Midbrain (tissue), 1 donor: Measurements from ENCODE around the gene TMEM170B.

Source experiments
- DNase-seq: peaks from one replicate; lab custom pipeline; 2025; lab: John Stamatoyannopoulos, UW

The TMEM170B gene, protein sequence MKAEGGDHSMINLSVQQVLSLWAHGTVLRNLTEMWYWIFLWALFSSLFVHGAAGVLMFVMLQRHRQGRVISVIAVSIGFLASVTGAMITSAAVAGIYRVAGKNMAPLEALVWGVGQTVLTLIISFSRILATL

DNA sequence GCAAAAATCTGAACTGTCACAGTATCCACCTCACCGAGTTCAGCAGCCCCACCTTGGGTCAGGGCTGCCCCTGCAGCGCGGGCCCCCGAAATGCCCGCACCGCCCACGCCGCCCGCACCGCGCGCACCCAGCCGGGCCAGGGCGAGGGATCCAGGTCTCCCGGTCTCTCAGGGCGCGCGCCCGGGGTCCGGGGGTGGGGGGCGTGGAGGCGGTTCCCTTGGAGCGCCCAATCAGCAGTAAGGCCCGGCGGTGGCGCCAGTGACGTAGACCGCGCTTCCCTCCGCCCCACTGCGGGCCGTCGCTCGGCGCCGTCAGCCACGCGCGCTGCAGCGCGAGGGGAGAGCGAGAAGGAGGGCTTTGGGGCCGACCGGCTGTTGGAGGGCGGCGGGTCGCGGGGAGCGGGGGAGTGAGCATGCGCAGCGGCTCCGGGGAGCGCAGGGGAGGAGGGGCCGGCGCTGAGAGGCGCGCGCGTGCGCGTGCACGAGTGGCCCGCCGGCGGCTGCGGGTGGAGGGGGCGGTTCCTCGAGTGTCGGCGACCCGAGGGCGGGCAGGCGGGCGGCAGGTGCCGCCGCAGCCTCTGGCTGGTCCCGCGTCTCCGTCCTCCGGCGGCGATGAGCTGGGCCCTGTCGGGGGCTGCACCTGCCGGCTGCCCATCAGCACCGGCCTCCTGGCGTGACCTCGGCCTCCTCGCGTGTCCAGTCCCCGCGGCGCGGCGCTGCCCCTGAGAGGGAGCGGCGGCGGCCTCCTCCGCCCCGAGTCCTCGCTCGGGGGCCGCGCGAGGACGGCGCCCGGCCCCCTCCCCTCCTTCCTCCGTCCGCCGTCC is at the start of gene TMEM170B:
TMEM170B (plus strand) TSS at position 521 of the 823 bp plus-strand sequence. CDS start 529 bp downstream, outside the sequence.
- peak; percentile 98 for DNase-seq

DNA sequence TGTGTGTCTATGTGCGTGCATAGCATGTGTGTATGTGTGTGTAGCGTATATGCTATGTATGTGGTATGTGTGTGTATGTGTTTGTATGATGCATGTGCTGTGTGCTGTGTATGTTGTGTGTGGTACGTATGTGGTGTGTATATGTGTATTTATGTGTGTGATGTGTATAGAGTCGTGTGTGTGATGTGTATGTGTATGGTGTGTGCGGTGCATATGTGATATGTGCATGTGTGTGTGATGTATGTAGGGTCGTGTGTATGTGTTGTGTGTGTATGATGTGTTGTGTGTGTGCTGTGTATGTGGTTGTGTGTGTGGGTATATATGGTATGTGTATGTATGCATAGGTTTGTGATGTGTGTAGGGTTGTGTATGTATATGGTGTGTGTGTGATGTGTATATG is 46.6 kb upstream of the TMEM170B start:
- no peak for DNase-seq

DNA sequence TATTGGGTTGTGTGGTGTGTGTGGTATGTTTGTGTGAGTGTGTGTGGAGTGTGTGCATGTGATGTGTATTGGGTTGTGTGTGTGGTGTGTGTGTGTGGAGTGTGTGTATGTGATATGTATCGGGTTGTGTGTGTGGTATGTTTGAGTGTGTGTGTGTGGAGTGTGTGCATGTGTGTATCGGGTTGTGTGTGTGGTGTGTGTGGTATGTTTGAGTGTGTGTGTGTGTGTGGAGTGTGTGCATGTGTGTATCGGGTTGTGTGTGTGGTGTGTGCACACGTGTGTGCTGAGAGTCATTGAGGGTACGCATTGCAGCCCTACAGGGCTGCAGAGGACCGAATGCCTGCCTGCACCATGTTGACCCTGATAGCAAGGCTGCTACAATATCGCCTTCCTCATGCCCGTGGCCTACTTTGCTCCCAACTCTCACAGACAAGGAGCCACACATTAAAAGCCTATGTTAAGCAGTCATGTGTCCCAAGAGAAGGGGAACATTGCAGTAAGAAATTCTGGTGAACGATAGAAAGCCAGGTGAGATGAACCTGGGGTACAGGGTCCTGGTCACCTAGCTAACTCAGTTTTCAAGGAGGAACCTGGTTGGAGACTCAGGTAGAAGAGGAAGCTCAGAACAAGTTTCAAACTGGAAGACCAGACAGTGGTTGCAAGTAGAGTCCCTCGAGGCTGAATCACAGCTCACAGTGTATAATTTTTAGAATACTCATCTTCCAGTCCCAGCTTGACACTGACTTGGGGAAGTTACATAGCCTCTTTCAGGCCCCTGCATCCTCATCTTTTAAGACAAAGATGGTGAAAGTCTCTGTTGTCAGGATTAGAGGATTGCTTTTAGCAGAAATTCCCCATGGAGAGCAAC is 45.7 kb upstream of the TMEM170B start:
- no peak for DNase-seq

DNA sequence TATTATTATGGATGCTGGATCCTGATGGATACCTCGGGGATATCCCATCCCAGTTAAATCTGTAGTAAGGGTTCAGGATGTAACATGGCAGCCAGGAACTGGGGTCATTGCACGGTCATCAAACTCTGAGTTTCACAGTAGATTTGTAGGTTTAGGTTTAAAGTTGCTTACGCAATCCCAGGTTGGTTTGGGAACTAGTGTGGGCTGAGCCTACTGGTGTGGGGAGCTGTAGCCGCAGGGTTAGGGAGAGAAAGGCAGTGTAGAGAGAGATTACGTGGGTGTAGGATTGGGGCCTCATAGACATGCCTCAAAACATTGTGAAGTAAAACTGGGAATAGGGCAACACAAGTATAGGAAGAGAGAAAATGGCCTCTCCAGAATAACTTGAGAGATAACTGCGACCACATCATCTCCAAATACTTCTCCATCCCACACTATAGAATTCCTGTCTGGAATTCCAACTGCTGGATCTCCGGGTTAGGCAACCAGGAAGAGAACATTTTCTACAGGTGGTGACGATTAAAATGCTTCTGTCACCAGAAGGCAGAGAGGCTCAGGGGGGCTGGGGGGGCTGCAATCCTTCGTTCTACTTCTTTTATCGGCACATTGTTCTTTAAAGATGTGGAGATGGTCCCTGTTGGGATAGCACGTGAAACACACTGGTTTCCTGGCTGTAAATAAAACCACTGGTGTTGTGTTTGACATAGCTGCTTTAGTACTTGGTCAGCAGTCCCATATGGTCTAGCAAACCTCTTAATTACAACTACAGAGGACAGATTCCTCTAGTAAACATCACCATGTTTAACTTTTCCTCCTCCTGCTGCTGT is 44.9 kb upstream of the TMEM170B start:
- DNase-seq: no peak

DNA sequence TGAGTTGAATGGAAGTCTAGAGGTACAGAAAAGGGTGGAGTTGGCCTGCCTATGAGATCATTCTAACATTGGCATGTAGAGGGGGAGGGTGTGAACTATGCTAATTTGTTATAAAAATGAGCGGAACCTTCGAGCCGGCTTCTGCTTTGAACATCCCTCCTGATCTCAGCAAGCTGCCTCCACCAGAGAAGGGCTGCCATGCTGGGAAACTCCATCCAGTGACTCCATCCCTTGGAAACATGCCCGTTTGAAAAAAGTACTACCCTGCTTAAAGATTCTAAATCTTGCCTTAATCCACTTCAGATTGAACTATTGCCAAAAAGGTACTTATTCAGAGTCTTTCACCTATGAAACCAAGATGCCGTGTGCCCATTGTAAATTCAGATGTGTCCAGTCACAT is 43.6 kb upstream of the TMEM170B start:
- no peak for DNase-seq

DNA sequence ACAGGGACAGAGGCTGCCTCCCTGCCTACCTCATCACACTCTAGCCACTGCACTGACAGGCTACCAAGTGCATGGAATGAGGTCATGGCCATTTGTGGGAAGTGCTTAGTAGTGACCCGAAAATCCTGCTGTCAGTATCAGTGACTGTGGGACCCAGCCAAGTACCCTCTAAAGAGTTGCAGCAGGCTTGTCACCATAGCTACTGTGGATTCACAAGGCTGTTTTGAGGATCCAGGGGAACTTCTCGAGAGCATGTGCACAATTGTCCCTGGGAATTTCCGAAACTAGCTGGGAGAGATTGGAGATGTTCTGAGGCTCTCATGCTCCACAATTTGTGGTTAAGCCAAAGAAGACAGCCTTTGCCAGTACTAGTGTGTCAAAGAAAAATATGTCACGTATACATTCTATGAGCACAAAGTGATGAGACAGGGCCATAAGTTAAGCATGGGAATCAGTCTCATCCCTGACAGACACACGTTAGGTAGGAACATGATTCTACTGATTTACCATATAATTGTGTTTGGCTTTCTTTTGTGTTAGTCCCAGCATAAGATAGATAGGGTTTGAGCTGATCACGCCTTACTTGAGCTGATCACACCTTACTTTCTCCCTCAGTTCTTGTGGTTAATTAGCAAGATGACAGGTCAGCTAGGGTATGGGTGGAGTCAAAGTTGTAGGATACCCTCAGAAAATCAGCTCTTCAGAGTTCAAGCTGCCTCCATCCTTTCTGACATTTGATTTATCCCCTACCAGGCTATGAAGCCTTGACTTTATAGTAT is 42.6 kb upstream of the TMEM170B start:
- DNase-seq: no peak

DNA sequence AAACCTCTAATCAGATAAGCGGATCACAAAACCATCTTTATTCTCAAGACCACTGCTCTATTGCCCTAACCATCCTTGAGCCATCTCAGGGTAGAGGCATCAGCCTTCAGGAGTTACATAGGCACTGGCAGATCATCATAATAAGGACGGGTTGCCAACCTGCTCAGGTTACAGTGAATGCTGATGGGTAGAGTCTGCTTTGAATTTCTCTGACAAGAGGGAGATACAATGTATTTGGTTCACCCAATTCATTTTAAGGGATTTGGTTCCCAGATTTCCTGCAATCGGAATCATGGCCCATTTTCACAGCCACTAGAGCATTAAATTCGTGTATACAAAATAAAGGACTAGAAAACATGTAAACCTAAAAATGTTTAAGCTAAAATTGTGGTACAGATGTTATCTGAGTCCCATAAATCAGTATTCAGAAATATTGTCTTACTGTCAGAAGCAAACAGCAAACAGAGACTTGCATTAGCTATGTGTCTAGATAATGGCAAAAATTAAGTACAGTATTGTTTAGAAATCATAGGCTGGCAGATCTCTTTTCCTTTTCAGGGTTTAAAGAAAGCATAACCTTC is 41.9 kb upstream of the TMEM170B start:
- no peak for DNase-seq

DNA sequence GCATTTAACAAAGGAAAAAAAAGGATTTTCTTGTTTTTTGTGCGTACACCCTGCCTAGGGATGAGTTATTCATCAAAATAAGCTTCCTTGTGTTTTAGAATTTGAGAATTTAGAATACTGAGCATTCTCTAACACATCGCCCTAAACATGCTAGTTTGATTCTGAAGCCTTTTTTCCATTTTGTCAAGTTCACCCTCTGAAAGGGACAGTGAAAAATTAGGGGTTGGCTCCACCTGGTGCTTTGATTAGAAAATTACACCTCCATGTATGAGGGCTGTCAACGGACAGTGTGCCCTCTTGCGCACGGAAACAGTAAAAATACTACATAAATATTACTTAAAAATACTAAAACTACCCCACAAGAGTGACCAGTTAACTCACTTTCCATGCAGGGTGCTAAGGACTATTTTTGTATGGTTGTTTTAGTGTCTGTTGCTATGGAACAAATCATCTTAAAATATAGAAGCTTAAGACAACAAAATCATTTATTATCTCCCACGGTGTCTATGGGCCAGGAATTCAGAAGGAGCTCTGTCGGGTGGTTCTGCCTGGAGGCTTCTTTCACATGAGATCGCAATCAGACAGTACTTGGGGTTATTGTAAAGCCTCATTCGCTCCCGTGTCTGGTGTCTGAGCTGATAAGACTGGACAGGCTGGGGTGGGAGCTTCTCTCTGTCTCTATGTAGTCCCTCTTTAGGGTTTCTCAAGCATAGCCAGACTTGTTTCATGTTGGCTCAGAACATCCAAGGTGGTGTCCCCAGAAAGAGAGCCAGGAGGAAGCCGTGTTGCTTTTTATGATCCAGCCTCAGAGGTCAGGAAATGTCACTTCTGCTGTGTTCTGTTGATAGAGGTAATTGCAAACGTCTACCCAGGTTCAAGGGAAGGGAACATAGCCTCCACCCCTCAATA is 41.1 kb upstream of the TMEM170B start:
- DNase-seq: peak; percentile 78

DNA sequence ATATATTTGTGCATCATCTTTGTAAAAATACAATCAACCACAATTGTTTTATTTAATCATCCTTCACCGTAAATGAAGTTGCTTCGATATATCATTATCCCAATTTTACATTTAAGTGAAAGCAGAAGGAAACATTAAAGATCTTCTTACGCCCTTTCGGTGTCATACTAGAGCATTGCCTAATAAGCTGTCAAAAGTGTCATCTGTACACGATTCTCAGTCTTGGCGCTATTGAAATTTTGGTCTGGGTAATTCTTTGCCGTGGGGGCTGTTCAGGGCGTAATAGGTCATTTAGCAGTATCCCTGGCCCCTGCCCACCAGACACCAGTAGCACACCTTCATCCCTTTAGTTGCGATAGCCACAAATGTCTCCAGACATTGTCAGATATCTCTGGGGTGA is 40.4 kb upstream of the TMEM170B start:
- no peak for DNase-seq

DNA sequence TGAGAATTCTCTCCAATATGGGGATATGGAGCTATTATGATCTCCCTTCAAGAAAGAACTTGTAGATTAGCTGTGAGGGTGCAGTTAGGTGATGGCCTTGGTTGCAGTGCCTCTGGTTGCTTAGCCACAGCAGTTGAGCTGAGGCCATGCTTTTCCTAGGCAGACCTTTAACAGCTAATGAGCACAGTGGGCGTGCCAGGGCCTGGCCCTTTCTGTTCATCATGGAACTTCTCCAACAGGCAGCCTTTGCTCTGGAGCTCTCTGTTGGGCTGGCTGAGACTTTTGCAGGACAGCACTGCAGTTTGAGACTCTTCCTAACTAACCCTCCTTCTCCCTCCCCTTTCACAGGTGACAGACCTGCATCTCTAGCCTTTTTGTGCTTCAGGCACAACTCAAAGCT is 39.7 kb upstream of the TMEM170B start:
- DNase-seq: no peak

DNA sequence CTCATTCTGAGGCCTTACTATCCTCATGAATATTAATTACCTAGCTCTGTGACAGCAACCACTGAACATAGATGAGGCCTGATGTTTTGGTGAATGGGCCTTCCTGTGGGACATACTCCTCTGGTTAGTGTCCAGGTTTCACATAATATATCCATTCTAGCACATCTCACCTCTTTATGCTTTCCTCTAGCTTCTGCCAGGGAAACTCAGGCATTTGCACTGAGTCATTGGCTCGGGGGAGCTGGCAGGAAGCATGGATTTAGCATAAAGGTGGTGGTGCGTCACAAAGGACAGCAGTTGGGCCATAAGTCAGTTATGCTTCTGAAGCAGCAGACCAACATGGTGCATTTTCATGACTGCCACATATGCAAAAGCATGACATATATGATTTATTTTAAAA is 37.5 kb upstream of the TMEM170B start:
- DNase-seq: no peak

DNA sequence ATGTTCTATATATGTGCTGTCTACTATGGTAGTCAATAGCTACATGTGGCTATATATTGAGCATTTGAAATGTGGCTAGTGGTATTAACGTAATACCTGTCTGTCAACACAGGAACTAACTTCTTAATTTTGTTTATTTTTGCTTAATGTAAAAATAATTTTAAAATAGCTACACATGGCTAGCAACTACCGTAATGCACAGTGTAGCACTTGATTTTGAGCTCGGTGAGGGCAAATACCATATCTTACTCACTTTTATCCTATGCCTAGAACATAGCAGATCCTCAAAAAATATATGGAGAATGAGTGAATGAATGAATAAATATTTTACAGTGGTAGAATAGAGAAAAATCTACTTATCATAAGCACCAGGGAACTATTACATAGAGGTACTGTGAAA is 28.1 kb upstream of the TMEM170B start:
- DNase-seq: no peak

DNA sequence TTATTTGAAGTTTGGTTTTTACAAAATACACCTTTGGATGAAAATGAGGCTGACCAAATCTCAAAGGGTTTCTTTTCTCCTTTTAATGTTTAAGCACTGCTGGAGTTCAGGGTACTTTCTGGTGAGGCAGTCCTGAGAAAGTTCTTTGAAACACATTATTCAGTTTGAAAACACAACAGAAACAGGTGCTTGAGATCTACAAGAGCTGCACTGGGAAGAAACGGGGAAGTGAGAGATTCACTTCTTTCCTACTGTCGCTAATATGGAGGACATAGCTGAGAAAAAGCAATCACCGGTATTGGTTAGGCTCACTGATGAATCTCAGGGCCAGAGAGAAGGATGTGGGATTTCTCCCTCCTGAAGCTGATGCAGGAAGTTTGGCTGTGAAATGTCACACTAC is 22.9 kb upstream of the TMEM170B start:
- no peak for DNase-seq

DNA sequence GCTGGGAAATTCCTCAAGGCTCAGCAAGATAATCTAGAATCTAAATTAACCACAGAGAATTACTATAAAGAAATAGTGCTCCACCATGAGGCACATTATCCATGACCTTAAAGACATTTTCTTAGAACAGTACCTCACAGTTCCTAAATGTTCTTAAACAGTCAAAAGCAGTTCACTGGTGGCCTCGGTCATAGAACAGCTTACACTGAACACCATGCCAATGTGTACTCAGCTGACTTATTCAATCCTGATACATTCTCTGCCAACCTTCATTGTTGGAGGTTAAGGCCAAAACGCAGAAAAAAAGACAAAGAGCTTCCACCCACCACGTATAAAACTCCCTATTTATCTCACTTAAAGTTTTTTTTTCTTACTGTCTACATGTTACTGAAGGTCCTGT is 21.8 kb upstream of the TMEM170B start:
- DNase-seq: no peak

DNA sequence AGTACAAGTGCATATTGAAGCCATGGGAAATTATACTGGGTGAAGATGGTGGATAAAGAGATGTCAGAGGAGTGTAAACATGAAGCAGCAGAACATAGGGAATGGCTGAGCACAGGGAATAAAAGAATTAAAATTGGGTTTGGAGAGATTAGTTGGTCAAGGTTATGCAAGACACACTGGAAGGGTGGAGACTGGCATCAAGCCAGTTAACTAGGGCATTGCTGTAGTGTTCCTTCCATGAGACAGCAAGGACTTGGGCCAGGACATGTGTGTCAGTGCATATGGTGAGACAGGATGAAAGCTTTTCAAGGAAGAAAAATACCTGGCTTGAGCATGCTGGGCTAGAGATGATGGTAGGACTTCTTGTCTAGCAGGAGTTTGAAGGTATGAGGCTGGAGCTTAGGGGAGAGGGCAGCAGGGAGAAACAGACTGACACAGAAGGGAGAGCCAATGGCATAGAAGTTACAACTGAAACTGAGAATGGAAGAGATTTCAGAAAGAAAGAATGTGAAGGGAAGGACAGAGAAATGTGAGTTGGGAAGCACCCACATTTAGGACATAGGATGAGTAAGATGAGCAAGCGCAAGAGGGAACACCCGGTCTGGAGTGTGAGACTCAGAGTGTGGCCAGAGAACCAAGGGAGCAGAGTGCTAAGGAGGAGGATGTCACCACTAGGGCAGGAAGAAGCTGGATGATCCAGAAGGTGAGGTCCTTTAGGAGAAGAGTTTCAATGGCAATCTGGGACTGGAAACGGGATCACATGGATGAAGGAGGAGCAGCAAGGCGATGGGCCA is 14.5 kb upstream of the TMEM170B start:
- no peak for DNase-seq

DNA sequence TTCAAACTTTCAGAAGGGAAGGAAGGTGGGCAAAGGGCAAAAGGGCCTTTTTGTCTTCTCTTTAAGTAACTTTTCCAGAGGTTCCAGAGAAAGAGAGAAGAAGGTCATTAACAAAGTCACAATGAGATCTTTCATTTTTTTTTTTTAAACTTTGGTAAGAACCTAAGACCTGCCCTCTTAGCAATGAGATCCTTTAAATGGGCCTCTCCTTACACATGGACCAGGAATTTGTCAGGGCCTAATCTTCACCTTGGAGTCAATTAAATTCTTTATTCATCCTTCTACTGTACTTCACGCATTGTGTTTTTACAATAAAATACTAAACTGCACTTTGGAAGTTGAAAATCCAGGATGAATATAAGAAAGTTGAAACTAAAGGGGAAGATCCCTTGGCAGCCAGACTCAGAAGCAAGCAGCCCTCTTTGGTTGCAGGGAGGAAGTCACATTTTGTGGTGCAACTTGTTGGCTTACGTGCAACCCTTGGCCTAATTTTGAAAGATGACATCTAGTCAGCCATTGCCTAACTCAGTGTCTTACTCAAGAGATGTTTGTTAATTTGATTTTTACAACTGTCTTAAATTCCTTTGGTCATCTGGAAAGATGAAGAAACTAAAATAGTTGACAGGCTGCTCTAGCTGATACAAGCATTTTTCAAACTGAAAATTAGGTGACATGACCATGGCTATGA is 11.9 kb upstream of the TMEM170B start:
- DNase-seq: peak; percentile 20

DNA sequence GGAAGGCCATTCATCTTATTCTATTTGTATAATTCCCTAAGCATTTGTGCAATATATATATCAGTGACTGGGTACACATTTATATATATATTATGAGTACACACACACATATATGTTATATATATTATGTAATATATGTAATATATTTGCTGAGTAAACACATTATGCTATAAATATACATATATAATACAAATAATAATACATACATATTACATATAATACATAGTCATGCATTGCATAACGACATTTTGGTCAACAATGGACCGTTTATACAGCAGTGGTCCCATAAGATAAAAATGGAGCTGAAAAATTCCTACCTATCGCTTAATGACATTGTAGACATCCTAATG is 11.4 kb upstream of the TMEM170B start:
- no peak for DNase-seq

DNA sequence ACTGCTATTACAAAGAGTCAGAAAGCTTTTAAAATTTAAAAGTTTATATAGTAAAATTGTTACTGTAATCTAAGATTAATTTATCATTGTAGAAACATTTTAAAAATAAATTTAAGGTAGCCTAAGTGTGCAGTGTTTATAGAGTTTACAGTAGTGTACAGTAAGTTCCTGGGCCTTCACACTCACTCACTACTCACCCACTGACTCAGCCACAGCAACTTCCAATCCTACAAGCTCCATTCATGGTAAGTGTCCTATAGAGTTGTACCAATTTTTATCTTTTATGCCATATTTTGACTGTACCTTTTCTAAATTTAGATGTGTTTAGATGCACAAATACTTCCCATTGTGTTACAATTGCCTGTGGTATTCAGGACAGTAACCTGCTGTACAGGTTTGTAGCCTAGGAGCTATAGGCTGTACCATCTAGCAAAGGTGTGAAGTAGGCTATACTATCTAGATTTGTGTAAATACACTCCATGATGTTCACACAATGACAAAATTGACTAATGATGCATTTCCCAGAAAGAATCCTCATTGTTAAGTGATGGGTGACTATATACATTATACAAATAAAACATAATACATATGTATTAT is 10.2 kb upstream of the TMEM170B start:
- DNase-seq: no peak
